ENCODE measurements around the gene CHRNA4.

CHRNA4 gene

GRCh38 chr20:63318391-63319163, 42.6 kb downstream of the CHRNA4 start:
- DNase-seq: no peak

GRCh38 chr20:63317601-63318291, 43.4 kb downstream of the CHRNA4 start:
- no peak for DNase-seq

- DNase-seq: no peak
Observed at GRCh38 chr20:63317061-63317460, 44.1 kb downstream of the CHRNA4 start.

GRCh38 chr20:63316502-63316921, 44.6 kb downstream of the CHRNA4 start:
- DNase-seq: no peak

GRCh38 chr20:63315731-63316491, 45.2 kb downstream of the CHRNA4 start:
- no peak for DNase-seq

GRCh38 chr20:63315240-63315689, 45.9 kb downstream of the CHRNA4 start:
- no peak for DNase-seq

GRCh38 chr20:63314566-63315239, 46.4 kb downstream of the CHRNA4 start:
- no peak for DNase-seq

GRCh38 chr20:63314015-63314471, 47.1 kb downstream of the CHRNA4 start:
- no peak for DNase-seq

- DNase-seq: no peak
Observed at GRCh38 chr20:63313349-63314014, 47.7 kb downstream of the CHRNA4 start.

- no peak for DNase-seq
Observed at GRCh38 chr20:63312690-63313348, 48.3 kb downstream of the CHRNA4 start.

GRCh38 chr20:63312273-63312672, 48.9 kb downstream of the CHRNA4 start:
- DNase-seq: no peak

- no peak for DNase-seq
Observed at GRCh38 chr20:63311833-63312243, 49.3 kb downstream of the CHRNA4 start.

- no peak for DNase-seq
Observed at GRCh38 chr20:63311186-63311832, 49.8 kb downstream of the CHRNA4 start.

- DNase-seq: no peak
Observed at GRCh38 chr20:63310265-63310991, 50.7 kb downstream of the CHRNA4 start.

- no peak for DNase-seq
Observed at GRCh38 chr20:63309261-63310071, 51.7 kb downstream of the CHRNA4 start.

GRCh38 chr20:63308218-63308911, 52.8 kb downstream of the CHRNA4 start:
- DNase-seq: no peak

GRCh38 chr20:63307538-63308217, 53.5 kb downstream of the CHRNA4 start:
- DNase-seq: no peak
